ENCODE measurements around the gene SLC41A3. TPM values are rescaled to one million over a fixed set of nuclear protein-coding genes. Genes with fewer than 3 reads are reported as not detected.

The SLC41A3 gene
- total and polyA plus RNA-seq, 11 donors = 20.9 to 60.1 (median 46.4) TPM

DNA sequence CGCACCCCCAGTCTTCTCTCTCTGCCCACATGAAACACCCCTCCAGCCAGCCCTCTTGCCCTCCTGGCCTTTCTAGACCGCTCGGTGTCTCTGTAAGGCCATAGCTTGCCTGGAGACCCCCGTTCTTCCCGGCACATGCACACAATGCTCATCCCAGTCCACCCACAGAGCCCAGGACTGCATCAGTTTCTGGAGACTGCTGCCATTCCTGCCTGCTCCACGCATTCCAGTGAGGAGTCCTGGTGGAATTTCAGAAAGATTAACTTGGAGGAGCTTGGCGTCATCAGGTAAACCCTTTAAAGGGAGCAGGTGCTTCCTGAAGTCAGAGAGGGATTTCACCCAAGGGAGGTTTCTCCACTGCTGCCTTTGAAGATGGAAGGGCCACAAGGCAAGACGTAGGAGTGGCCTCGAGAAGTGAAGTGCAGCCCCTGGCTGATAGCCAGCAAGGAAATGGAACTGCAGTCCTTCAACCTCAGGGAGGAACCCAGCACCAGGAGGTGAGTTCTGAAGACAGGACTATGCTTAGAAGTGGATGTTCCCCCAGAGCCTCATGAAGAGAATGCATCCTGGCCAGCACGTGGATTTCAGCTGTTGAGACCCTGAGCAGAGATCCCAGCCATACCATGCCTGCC lies 19.2 kb downstream of the SLC41A3 start:
- H3K9me3 ChIP-seq = no peaks in the 10 kb centered on the region
- ATAC-seq (no peak), DNase-seq (no peak)
- no peaks in the 10 kb centered on the region for H3K27me3 ChIP-seq
- peaks cover 0 to 18% (median 9%) of the 10 kb centered on the region in 9 donors for H3K36me3 ChIP-seq
- H3K4me3 ChIP-seq = no peak overlapping the region
- H3K27ac ChIP-seq = no peak overlapping the region
- intact Hi-C loops (cut with DNase I) = no loop called here
- TF ChIP-seq CTCF (IDR thresholded peaks at IDR 0.05) (no peak), POLR2A (IDR thresholded peaks at IDR 0.05) (no peak)
- H3K4me1 ChIP-seq = peaks cover 0 to 16% (median 1%) of the 10 kb centered on the region in 12 donors
- 62 to 70% (median 63%) methylated on average over 10 of the region's 10 CpGs for WGBS, 4 donors

- intact Hi-C loops (cut with DNase I) = no loop called here
- H3K27ac ChIP-seq = no peak overlapping the region
- H3K27me3 ChIP-seq = no peaks in the 10 kb centered on the region
- no peaks in the 10 kb centered on the region for H3K9me3 ChIP-seq
- TF ChIP-seq CTCF (IDR thresholded peaks at IDR 0.05) (no peak), POLR2A (IDR thresholded peaks at IDR 0.05) (no peak)
- H3K4me1 ChIP-seq = peaks cover 0 to 21% (median 1%) of the 10 kb centered on the region in 12 donors
- ATAC-seq (no peak), DNase-seq (no peak)
- 79 to 91% (median 85%) methylated on average over 6 to 8 of the region's 8 CpGs for WGBS, 4 donors
- H3K4me3 ChIP-seq = no peak overlapping the region
- peaks cover 0 to 19% (median 9%) of the 10 kb centered on the region in 9 donors for H3K36me3 ChIP-seq
Observed at GRCh38 chr3:126063358-126063965, 20.5 kb downstream of the SLC41A3 start.

DNA sequence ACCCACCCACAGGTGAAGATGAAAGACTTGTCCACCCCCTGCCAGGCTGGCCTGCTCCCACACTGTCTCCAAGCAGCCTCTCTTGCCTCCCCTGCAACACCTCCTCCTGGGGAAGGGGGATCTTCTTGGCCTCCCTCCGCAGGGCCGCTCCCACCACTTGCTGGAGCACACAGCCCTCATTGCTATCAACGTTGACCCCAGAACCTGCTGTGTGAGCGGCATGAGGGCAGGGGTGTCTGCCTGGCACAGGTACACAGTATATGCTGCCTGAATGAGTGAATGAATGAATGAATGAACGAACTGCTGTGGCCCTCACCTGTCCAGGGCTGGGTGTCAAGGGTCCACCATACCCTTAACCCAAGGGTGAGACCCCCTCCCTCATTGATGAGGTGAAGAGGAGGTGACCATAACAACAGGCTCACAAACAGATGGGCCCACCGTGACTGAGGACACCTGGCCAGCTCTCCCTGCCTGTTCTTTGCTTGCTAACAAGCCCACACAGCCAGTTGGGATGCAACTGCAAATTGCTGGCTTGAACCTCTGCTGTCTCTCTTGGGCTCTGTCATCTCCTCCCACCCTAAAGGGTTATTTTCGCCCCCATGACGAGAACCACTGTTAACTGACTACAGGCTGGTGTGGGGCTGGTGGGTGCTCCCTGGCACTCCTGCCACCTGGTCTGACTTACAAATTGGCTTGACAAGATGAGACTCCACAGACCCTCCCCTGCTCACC lies 22.5 kb downstream of the SLC41A3 start:
- Histone ChIP-seq H3K27me3 (no peaks in the 10 kb centered on the region), H3K4me3 (no peak overlapping the region), H3K4me1 (peaks cover 0 to 41% (median 10%) of the 10 kb centered on the region in 12 donors), H3K9me3 (no peaks in the 10 kb centered on the region), H3K36me3 (peaks cover 0 to 8% (median 0%) of the 10 kb centered on the region in 9 donors), H3K27ac (peak overlapping the region in 1 of 12 donors; percentile 51)
- DNase-seq (no peak), ATAC-seq (no peak)
- 78 to 95% (median 91%) methylated on average over 8 of the region's 8 CpGs for WGBS, 4 donors
- intact Hi-C loops (cut with DNase I) = no loop called here
- TF ChIP-seq CTCF (IDR thresholded peaks at IDR 0.05) (no peak), POLR2A (IDR thresholded peaks at IDR 0.05) (no peak)

DNA sequence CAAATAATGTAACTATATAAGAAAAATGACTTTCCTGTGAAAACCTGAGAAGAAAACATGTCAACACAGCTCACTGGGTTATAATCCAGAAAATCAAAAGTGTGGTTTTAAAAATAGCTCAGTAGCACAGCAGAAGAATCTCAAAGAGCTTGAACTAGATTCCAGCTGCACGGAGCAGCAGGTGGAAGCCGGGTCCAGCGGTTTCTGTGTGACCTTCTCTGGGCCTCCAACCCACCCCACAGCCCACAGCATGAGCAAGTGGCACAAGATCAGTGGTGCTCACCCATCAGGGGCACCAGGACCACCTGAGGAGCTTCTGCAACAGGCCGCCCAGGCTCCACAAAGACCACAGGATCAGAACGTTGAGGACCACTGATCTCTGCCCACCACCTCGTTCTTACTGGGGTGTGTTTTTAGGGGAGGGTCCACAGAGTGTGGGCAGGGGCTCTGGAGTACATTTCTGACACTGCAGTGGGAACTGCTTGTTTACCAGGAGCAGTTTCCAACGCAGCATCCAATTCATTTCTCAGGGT lies 23.2 kb downstream of the SLC41A3 start:
- H3K36me3 ChIP-seq = peaks cover 0 to 4% (median 0%) of the 10 kb centered on the region in 9 donors
- peak overlapping the region in 5 of 12 donors; percentile 15 to 54 (median 33) for H3K27ac ChIP-seq
- H3K9me3 ChIP-seq = no peaks in the 10 kb centered on the region
- 61 to 73% (median 67%) methylated on average over 7 of the region's 7 CpGs for WGBS, 4 donors
- H3K4me3 ChIP-seq = no peak overlapping the region
- H3K27me3 ChIP-seq = no peaks in the 10 kb centered on the region
- intact Hi-C loops (cut with DNase I) = no loop called here
- TF ChIP-seq POLR2A (IDR thresholded peaks at IDR 0.05) = no peak
- peaks cover 0 to 47% (median 13%) of the 10 kb centered on the region in 12 donors for H3K4me1 ChIP-seq
- ATAC-seq (peak in 1 of 4 donors; percentile 23), DNase-seq (no peak)

Measured in heart left ventricle (tissue), 16 donors.